Measurements from ENCODE around the gene SNRPA.

DNA sequence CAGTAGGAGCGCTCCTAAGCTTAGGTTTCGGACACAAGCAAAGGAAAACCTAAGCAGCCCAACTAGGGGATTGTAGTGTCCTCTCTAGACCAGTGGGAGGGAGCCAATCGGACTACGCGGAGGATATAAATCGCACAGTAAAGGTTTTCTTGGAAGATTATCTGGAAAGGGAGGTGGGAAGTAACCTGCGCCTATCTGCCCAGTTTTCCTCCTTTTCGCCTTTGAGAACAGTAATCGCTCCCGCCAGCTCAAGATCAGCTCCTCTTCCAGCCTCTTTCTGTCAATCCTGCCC lies 26.6 kb downstream of the SNRPA start:
- TF ChIP-seq, protein P1, sequence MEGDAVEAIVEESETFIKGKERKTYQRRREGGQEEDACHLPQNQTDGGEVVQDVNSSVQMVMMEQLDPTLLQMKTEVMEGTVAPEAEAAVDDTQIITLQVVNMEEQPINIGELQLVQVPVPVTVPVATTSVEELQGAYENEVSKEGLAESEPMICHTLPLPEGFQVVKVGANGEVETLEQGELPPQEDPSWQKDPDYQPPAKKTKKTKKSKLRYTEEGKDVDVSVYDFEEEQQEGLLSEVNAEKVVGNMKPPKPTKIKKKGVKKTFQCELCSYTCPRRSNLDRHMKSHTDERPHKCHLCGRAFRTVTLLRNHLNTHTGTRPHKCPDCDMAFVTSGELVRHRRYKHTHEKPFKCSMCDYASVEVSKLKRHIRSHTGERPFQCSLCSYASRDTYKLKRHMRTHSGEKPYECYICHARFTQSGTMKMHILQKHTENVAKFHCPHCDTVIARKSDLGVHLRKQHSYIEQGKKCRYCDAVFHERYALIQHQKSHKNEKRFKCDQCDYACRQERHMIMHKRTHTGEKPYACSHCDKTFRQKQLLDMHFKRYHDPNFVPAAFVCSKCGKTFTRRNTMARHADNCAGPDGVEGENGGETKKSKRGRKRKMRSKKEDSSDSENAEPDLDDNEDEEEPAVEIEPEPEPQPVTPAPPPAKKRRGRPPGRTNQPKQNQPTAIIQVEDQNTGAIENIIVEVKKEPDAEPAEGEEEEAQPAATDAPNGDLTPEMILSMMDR (IDR thresholded peaks at IDR 0.05; ENCODE audit: insufficient read depth, low read length, poor library complexity, severe bottlenecking), result no peak
- no peak for TF ChIP-seq EZH2phosphoT487 (conservative IDR thresholded peaks at IDR 0.05; ENCODE audit: low read length)
